ENCODE data around the gene AKAP6. TPM values are rescaled to one million over a fixed set of nuclear protein-coding genes. Genes with fewer than 3 reads are reported as not detected.

AKAP6 gene
- total RNA-seq, 6 experiments from 2014 or later, result 1.7 to 9.6 (median 4.3) TPM

DNA sequence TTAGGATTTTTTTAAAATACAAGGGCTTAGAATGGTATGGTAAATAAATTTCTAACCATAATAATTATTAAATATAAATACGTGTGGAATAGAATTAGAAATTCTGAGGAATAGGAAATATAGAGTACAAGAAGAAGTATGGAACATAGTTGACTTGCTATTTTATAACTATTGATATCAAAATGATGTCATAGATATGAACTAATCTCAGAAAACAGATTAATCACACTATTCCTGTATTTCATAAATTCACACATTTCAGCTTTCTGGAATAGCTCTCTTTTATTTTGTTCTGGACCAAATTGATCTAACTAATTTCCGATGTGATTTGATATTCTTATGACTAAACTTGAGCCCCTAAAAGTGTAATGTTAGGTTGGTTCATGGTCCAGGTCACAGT lies 372.4 kb downstream of the AKAP6 start:
- no peak overlapping the region for H3K27ac ChIP-seq
- WGBS (ENCODE audit: insufficient coverage, low coverage, low lambda C conversion rate, missing lambda C conversion rate), result 83% methylated on average over 2 of the region's 2 CpGs
- H3K9me3 ChIP-seq, result no peaks in the 10 kb centered on the region
- no peak for TF ChIP-seq POLR2A (IDR thresholded peaks at IDR 0.05)
- no peak for TF ChIP-seq CTCF (IDR thresholded peaks at IDR 0.05)
- intact Hi-C loops (cut with DNase I), result no loop called here
- no peak overlapping the region for H3K4me3 ChIP-seq
- no peaks in the 10 kb centered on the region for H3K36me3 ChIP-seq
- DNase-seq (no peak), ATAC-seq (no peak)
- no peaks in the 10 kb centered on the region for H3K4me1 ChIP-seq
- H3K27me3 ChIP-seq, result no peaks in the 10 kb centered on the region

- Histone ChIP-seq H3K9me3 (no peaks in the 10 kb centered on the region), H3K4me3 (no peak overlapping the region), H3K36me3 (no peaks in the 10 kb centered on the region), H3K4me1 (no peaks in the 10 kb centered on the region), H3K27me3 (no peaks in the 10 kb centered on the region), H3K27ac (peak overlapping the region in 1 of 3 donors; percentile 40)
- no peak for TF ChIP-seq POLR2A (IDR thresholded peaks at IDR 0.05)
- TF ChIP-seq CTCF (IDR thresholded peaks at IDR 0.05), result no peak
- ATAC-seq (no peak), DNase-seq (no peak)
- intact Hi-C loops (cut with DNase I), result no loop called here
Measured at GRCh38 chr14:32702088-32702487, 373.0 kb downstream of the AKAP6 start.

DNA sequence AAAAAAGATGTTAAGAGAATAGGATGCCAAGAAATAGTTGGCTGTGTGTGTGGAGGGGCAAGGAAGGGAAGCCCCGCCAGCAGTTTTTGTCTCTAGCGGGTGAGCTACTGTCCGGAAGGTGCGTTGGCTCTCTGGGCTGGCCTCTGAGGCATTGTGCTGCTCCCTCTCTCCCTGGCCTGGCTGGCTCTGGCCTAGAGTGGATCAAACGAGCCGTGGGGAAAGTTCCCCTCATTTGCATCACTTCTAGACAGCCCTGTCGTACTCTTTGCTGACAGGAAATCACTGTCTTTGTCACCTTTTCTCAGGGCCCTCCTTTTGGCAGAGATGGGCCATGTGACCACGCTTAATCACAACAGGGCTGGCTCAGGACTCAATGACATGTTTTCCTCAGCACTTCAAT lies 373.5 kb downstream of the AKAP6 start:
- Histone ChIP-seq H3K36me3 (no peaks in the 10 kb centered on the region), H3K9me3 (no peaks in the 10 kb centered on the region), H3K4me3 (no peak overlapping the region), H3K4me1 (no peaks in the 10 kb centered on the region), H3K27ac (peak overlapping the region in 2 of 3 donors; percentile 40 to 51), H3K27me3 (no peaks in the 10 kb centered on the region)
- DNase-seq (peak in 1 of 3 donors; percentile 19), ATAC-seq (peak; percentile 53 to 72 (median 56))
- 50% methylated on average over 3 of the region's 8 CpGs for WGBS (ENCODE audit: insufficient coverage, low coverage, low lambda C conversion rate, missing lambda C conversion rate)
- intact Hi-C loops (cut with DNase I), result no loop called here
- TF ChIP-seq POLR2A (IDR thresholded peaks at IDR 0.05) (no peak), CTCF (IDR thresholded peaks at IDR 0.05) (no peak)

GRCh38 chr14:32703183-32703621 lies 374.1 kb downstream of the AKAP6 start:
- peak overlapping the region in 2 of 3 donors; percentile 40 to 51 for H3K27ac ChIP-seq
- H3K4me1 ChIP-seq, result no peaks in the 10 kb centered on the region
- no peaks in the 10 kb centered on the region for H3K9me3 ChIP-seq
- H3K4me3 ChIP-seq, result no peak overlapping the region
- H3K36me3 ChIP-seq, result no peaks in the 10 kb centered on the region
- ATAC-seq (peak; percentile 42 to 70 (median 52)), DNase-seq (no peak)
- WGBS (ENCODE audit: insufficient coverage, low coverage, low lambda C conversion rate, missing lambda C conversion rate), result 65% methylated on average over 4 of the region's 4 CpGs
- intact Hi-C loops (cut with DNase I), result no loop called here
- TF ChIP-seq CTCF (IDR thresholded peaks at IDR 0.05) (no peak), POLR2A (IDR thresholded peaks at IDR 0.05) (no peak)
- no peaks in the 10 kb centered on the region for H3K27me3 ChIP-seq

Measured in right lobe of liver (tissue), 6 donors.